HG03460 (cell line): ENCODE measurements around the gene GYG1.

ENCODE experiments used
- ATAC-seq: cut with Tn5 transposase; IDR thresholded peaks from one replicate; pipeline ENCODE4 v1.9.1; 2021; ENCODE audit not compliant: unreplicated experiment

GYG1 gene

DNA sequence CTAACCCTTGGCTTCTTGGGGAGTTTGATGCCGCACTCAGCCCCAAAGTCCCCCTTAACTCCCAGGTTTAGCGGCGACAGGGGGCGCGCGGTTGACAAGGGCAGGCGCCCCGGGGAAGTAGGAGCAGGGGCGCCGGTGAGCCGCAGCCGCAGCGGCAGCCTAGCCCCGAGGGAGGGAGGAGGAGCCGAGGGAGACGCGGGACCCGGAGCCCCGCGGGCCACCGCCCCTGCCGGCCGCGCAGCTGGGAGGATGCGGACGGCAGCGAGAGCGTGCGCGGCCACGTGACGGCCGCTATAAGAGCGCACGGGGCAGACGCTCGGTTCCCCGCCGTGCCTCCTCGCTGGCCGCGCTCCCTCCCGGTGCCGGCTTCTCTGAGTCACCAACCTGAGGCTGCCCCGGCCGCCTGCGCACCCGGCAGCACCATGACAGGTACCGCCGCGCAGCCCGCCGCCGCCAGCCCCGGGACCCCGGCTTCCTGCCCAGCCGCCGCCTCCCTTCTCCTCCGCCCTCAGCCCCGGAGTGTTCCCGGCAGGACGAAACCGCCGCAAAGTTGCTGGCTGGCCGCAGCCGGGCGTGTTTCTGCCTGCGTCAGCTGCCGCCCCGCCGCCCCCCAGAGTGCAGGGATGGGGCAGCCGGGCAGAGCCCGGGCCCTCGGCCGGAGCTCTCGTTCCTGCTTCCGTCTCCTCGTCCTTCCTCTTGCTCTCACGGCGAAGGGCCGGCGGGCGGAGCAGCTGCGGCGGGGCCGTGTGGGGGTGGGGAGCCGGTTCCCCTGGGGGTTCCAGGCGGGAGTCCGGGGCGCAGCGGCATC is at the start of gene GYG1:
TSS of gene GYG1 (plus strand) at position 322 of the 808 bp plus-strand sequence. CDS start at position 423, 101 bp downstream.
- peak; percentile 80 for ATAC-seq

DNA sequence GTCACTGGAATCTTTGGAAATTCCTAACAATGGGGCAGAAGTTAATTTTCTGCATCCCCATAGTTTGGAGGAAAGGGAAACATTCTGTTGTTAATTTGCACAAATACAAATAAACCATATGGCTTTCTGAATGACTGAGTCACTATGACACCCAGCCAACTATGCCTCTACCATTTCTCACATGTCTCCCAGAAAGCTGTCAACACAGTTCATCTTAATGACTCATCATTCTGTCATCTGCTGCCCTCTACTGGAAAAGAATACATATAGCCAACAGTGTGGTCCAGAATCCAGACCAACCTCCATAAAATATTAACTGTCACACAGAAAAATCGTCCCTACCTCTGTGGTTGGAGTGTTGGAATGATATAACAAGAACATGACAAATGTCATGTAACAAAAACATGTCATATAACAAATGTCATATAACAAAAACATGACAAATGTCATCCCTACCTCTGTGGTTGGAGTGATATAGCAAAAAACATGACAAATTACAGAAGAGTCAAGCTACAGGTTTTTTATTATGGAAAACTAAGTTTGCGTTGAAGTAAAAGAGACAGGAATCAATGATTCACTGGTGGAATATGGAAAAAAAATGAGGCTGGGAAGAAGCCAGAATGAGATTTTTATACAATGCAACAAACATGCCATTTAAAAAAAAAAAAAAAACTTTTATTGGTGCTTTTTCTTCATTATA is 47.7 kb upstream of the GYG1 start:
- peak; percentile 96 for ATAC-seq

DNA sequence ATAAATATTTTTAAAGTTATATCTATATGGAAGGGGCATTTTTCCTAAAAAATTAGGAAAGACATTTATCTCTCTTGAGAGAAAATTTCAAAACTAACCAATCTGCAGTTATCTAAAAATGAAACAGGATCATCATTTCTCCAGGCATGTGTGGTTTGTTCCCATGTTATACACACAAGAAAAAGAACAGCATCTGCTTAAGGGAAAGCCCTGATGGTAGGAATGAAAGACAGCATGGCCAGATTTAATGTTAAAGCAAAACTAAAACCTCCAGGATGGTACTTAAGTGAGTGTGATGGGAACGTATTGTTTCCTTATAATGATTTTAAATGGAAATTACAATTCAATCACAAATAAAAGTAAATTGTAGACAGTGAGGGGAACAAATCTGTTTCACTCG is 46.2 kb upstream of the GYG1 start:
- no peak for ATAC-seq

DNA sequence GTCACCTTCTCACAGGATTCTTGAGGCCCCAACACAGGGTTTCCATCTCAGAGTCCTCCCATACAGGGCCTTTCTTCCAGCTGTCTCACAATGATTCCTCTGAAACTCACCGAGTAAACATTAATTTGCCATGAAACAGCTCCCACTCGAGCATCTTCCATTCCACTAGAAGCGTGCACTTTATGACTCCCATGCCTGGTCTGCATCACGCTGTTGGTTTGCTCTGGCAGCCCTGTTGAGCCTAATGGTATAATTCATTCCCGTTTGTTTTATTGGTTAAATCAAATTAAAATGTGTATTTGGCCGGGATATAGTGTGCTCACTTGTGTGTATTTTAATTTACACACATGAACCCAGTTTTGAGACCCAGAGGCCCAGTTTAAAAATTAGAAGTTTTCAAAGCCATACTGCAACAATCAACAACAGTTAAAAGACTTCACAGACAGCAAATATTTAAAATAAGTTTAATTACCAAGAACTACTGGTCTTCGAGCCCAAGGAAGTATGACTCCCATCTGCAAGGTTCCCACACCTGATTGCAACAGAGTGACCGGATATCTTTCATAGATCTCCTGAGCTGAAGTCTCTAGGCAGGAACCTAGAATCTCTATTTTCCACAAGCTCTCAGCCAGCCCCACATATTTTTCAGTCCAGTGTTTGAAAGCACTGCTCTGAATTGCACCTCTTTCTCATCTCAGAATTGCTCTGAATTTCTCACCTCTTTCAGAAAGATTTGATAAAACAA is 42.3 kb upstream of the GYG1 start:
- no peak for ATAC-seq

DNA sequence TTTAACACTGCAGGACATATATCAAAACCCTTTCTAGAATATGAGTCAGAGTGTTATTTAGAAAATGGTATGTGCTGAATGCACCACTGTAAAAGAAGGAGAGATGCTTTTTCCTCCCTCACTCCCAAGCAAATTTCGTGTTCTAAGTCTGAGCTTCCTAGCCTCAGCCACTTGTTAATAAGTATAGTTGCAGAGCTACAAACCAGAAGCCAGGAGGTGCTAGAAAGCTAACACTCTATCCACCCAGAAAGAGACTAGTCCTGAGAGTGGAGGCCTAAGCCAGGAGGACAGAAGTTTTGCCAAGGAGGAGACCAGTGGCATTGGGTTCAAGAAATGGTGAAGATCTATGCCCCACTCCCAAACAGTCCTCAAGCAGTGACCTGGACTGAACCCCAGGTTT is 40.5 kb upstream of the GYG1 start:
- no peak for ATAC-seq

DNA sequence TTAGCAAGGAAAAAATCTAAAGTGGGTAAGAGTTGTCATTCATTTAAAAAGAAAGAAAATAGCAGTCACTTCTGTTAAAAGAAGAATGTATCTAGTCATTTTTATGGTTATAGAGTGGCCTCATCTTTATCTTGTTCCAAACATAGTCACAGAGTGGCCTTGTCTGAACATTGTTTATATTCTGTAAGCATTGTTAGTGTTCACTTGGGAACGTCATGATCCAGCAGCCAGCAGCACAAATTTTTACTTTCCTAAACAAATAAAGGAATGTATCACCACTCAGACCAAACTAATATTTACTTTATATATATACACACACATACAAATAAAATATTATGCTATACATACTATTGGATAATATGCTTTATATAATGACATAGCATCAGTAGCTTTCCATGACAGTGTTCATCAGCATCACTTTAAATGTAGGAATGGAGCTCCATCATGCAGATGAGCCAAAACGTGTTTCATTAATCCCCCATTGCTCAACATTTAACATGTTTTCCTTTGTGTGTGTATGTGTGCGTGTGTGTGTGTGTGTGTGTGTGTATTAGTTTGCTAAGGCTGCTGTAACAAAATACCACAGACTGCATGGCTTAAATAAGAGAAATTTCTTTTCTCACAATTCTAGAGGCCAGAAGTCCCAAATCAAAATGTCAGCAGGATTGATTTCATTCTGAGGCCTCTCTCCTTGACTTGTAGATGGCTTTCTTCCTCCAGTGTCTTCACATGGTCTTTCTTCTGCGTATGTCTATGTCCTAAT is 39.6 kb upstream of the GYG1 start:
- no peak for ATAC-seq

DNA sequence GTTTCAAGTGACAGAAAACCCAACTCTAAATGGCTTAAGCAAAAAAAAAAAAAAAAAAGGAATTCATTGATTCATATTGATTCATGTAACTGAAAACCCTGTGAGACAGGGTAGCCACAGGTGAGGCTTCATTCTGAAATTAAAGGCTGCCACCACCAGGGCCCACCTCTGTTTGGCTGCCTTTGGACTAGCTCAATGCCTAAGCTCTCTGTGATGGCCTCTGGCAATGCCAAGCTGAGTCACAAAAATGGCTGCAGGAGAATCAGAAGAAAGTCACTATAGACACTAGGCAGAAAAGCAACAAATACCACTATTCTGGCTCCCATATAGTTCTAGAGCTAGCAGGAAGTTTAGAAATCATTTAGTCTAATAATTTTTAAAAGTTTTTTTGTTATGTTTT is 38.2 kb upstream of the GYG1 start:
- no peak for ATAC-seq

DNA sequence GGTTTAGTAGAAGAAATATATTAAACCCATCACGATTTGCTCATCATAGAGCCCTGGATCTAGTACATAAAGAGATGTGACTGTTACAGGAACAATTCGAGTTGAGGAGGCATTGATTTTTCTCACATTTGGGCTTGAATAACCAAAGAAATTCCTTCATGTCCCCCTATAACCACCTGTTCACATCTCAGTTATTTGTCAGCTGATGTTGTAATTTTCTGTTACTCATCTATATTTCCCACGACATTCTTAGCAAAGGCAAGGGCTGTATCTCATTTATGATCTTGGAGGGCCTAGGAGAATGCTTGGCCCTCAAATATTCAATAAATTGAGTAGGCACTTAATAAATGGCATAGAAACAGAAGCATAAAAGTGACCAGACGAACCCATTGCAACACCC is 36.4 kb upstream of the GYG1 start:
- no peak for ATAC-seq

DNA sequence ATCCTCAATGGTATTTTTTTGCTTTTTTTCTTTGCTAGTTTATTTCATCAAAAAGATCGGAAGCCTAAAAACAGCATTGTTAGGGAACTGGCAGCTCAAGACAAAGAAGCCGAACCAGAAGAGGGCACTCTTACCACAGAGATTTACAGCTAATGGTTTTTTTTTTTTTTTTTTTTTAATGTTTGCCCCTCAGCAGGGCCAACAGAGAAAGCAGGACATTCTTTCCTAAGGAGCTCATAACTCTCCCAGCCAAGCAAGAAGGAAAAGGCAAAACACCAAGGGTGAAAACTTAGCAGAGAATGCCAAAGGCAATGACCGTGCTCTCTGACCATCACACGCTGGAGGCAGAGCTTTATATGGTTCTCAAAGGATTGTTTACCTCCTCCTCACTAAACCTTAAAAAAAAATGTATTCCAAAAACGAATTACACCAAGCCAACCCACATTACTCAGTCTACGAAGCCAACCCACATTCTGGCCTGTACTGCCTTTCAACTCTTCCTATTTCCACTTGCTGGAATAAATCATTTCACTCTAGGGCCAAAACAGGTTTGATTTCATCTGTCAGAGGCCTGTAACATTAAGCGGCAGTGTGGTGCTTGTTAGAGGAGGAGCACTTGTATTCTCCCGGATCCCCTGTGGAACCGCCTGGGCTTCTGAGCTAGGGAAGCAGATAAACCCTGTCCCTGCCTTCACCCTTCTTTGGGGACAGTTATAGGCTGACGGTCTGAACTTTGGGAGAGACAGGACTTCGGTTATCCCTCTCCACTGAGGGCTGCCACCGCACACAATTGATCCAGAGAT is 35.6 kb upstream of the GYG1 start:
- no peak for ATAC-seq

DNA sequence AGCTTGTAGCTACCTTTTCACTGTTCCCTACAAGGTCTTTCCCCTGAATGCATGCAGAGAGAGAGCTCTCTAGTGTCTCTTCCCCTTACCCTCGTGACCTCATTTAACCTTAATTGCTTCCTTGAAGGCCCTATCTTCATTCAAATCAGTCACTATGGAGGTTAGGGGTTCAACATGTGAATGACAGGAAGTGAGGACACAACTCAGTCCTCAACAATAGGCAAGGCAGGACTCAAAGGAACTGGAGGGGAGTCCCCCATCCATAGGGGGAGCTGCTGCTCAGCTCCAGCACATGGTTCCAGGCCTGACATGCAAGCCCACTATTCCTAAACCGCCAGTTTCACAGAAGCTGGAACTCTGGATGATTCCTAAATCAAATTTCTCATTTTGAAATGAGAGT is 33.8 kb upstream of the GYG1 start:
- ATAC-seq: no peak

DNA sequence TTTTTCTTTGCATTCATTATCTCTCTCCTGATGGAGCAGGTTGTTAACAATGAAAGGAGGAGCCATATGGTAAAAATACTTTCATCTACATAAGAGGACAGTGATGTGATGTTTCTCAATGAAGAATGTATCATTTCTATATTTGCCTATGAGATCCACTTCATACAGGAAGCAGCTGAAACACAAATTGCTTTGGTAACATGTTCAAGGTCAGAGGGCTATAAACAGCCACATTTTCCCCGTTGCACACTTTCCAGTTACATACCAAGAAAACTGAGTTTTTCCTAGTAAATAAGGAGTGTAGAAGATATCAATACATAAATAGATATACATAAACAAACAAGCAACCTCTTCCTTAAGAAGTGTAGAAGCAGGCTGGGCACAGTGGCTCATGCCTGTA is 32.6 kb upstream of the GYG1 start:
- no peak for ATAC-seq

DNA sequence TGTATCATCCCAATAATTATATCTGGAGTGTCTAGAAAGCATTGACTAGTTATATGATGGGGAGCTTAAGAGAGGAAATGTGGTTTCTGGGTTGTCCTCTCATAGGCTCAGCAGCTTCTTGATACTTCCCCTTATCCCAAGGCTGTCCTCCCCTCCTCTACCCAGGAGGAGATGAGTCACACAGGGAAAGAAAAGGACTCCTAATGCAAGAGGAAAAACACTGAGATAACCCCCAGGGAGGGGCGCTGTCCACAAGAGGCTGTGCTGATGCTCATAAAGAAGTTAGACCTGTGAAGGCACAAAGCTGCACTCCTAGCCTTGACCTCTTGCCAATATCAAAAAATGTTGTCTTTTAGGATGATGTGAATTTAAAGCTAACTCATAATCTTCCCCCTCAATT is 28.8 kb upstream of the GYG1 start:
- ATAC-seq: no peak

DNA sequence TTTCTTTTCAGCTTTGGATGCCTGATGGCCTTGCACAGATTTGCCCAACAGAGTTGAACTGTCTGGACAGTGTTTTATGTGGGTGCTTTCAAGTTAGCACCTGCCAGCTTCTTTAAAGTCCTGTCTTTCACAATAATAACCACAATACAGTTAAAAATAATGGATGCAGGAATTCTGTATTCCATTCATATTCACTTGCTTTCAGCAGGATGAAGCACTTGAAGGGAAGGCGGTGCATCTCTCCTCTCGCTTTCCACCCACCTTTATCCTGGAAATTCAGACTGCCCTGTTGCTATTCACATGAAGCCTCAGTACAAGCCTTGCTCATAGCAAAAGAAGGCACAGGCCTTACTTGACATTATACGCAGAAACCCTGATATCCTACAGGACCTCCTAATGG is 26.5 kb upstream of the GYG1 start:
- ATAC-seq: no peak

DNA sequence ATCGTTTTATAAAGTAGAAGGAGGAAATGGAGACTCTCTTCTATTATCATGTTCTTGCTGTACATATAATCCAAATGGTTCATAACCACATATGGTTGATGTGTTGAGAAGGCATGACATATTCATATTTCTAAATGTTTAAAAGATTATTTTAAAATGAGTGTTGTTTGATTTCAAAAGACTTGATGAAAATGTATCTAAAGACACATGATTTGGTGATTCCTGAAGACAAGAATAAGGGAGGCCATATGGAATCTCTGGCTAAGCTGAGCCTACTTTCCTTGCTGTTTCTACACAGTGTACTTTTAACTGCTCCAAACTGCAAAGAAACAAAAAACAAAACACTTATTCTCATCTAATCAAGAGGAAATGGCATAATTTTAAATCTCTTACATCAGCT is 23.0 kb upstream of the GYG1 start:
- no peak for ATAC-seq

DNA sequence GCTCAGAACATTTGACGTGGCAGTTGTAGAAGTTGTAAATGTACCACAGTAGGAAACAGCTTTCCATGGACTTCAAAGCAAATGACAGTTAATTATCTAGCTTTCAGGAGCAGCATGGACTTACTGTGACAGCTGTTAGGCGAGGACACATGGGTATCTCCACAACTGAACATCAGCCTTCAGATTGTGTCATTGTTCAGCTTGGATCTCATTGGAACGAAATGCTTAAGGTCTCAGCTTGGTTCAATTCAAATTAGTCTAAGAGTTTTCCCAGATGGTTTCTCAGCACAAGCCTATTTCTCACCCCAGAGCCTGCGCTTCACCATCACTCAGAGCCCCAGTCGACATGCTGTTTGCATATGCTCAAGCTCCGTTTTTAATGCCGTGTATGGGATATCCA is 21.1 kb upstream of the GYG1 start:
- no peak for ATAC-seq

DNA sequence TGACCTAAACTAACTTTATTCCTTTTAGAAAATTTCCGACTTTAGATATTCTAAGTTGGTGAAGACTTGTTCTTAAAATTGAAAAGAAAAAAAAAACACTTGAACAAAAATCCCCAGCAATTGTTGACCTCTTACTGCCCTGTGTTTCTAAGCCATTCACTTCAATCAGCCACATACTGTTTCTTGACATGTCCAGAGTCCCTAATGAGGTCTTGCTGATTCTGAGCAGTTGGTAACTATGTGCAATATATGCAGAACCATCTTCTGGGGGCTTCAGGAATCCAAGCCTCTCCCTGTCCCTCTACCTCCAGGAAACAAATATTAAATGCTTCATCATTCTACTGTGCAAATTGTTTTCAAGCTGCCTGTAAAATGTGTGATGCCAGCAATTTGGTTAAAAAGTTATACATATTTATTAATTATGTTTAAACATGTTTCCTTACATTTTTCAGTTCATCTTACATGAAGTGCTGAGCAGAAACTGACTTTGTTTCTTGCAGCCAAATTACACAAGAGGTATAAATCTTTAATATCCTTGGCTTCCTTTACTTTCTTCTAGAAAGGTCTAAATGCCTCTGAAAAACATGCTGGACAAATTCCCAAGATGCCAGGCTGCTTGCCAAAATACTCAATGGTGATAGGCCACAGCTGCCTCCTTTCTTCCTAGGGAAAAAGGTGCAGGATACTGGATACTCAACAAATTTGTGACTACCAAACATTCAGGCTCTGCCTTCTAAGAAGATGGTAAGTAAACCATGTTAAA is 19.8 kb upstream of the GYG1 start:
- no peak for ATAC-seq

DNA sequence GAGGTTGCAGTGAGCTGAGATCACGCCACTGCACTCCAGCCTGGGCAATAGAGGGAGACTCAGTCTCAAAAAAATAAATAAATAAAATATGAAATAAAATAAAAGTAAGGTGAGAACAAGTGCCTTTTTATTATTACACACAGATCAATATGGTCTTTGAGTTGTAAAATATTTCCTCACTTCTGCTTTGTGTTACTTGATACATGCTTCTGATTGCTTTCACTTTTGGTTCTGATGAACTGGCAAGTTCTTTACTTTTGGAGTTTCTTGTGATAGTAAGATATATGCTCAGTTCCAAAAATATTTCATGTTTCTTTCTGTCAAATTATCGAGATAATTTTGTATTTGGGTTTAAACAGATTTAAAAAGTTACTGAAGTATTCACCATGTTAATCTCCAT is 16.6 kb upstream of the GYG1 start:
- ATAC-seq: peak; percentile 77

DNA sequence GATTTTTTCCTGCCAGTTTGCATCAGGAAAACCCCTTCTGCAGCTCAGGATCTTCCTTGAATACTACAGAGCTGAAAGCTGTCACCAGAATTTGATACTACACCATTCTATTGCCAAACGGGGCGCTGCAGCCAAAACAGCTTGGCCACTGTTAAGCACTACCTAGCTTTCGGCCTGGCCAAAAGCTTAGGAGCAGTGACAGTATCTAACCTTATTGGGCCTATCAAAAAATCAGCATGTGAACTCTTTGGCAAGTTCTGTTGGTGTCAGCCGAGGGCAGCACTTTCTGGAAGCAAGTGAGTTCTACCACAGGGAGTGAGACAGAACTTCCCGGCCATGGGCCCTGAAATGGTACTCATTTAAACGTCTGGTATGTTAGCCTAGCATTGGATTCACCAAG is 16.1 kb upstream of the GYG1 start:
- no peak for ATAC-seq

DNA sequence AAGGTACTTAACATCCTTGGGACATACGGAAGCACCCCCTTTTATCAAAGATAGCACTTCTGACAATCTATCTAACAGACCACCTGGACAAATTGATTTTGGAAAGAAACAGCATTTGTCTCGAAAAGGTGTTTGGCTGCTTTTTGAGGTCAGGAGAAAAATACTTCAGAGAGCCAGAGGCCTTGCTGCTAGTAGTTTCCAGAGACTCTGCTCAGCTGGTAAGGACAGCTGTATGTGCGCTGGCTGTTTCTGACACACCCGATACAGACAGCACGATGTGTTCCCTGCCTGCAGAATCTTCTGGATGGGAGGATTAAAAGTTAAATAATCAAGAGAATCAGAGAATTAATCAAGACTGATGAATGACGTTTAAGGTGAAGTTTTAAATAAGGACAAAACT is 15.6 kb upstream of the GYG1 start:
- no peak for ATAC-seq

DNA sequence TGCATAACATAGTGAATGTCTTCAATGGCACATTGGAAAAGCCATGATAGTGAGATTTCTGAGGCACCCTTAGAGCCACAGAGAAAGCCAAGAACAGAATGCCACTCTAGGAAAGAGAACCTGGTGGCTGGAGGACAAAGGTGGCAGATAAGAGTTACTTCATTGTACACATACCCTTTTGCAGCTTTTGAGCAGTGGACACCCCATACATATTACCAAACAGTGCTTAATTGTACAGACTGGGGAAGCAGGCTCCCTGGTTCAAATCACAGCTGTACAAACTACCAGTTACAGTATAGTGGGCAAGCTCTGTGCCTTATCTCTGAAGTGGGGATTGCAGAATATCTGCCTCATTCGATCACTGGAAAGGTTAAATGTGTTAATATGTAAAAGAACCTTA is 10.1 kb upstream of the GYG1 start:
- ATAC-seq: no peak
